WTC11 (cell line): ENCODE measurements around the gene METRNL. TPM values are rescaled to one million over a fixed set of nuclear protein-coding genes. Genes with fewer than 3 reads are reported as not detected.

Experiments
- ATAC-seq: fragments of 200-7000 bp; cut with Tn5 transposase; 2 replicates; pipeline ENCODE4 v1.10.0; 2021; ENCODE audit warnings: mild to moderate bottlenecking, moderate library complexity
- CTCF ChIA-PET: fragments of 300-600 bp; sonication (Branson Sonifier 250); formaldehyde crosslinking; loops from one replicate; lab custom pipeline; 2021; ENCODE audit warnings: antibody characterized with exemption; lab: Charles Lee
- POLR2A ChIA-PET: fragments of 350-600 bp; sonication (Branson Sonifier 250); formaldehyde crosslinking; loops from one replicate; lab custom pipeline; 2021; ENCODE audit warnings: antibody characterized with exemption; lab: Charles Lee
- DNase-seq: peaks from one replicate; pipeline ENCODE4 v3.0.0; 2021; ENCODE audit warnings: low spot score
- H3K27ac Mint-ChIP-seq: 2 replicates; pipeline ENCODE4 v1.8.0; 2021; ENCODE audit warnings: mixed read lengths
- H3K27me3 Mint-ChIP-seq: 2 replicates; pipeline ENCODE4 v1.8.0; 2021; ENCODE audit warnings: low read depth, mild to moderate bottlenecking, moderate library complexity, mixed read lengths
- H3K36me3 Mint-ChIP-seq: 2 replicates; pipeline ENCODE4 v1.8.0; 2021; ENCODE audit warnings: mixed read lengths
- H3K4me1 Mint-ChIP-seq: 2 replicates; pipeline ENCODE4 v1.8.0; 2022; ENCODE audit warnings: mixed read lengths
- H3K4me3 Mint-ChIP-seq: 2 replicates; pipeline ENCODE4 v1.8.0; 2021; ENCODE audit warnings: mild to moderate bottlenecking, moderate library complexity, mixed read lengths
- H3K9me3 Mint-ChIP-seq: 2 replicates; pipeline ENCODE4 v1.8.0; 2021; ENCODE audit warnings: mixed read lengths
- ATF2 ChIP-seq: sonication (generic); formaldehyde crosslinking; IDR thresholded peaks from 2 replicates; pipeline ENCODE4 v1.8.1; 2022; ENCODE audit warnings: low read depth, missing genetic modification reagents, borderline replicate concordance
- CREB1 ChIP-seq: sonication (generic); formaldehyde crosslinking; IDR thresholded peaks from 2 replicates; pipeline ENCODE4 v1.8.0; 2023; ENCODE audit warnings: mild to moderate bottlenecking, missing genetic modification reagents
- CREM ChIP-seq: sonication (generic); formaldehyde crosslinking; IDR thresholded peaks from 2 replicates; pipeline ENCODE4 v1.8.1; 2022; ENCODE audit warnings: mild to moderate bottlenecking, missing genetic modification reagents, moderate library complexity
- E2F1 ChIP-seq: sonication (generic); formaldehyde crosslinking; IDR thresholded peaks from 2 replicates; pipeline ENCODE4 v1.8.0; 2022; ENCODE audit warnings: mild to moderate bottlenecking, missing genetic modification reagents
- E2F5 ChIP-seq: sonication (generic); formaldehyde crosslinking; IDR thresholded peaks from 2 replicates; pipeline ENCODE4 v1.8.1; 2022; ENCODE audit warnings: mild to moderate bottlenecking, moderate library complexity, missing genetic modification reagents
- ERG ChIP-seq: fragments of 250-450 bp; sonication (Bioruptor Pico); IDR thresholded peaks from 2 replicates; pipeline ENCODE4 v1.8.0; 2021; ENCODE audit warnings: mild to moderate bottlenecking
- FOXK1 ChIP-seq: sonication (generic); formaldehyde crosslinking; IDR thresholded peaks from 2 replicates; pipeline ENCODE4 v1.8.0; 2022; ENCODE audit warnings: mild to moderate bottlenecking, moderate library complexity, missing genetic modification reagents
- FOXP1 ChIP-seq: sonication (generic); formaldehyde crosslinking; IDR thresholded peaks from 2 replicates; pipeline ENCODE4 v1.8.0; 2022; ENCODE audit warnings: missing genetic modification reagents, mild to moderate bottlenecking, moderate library complexity, borderline replicate concordance
- GABPB1 ChIP-seq: sonication (generic); formaldehyde crosslinking; IDR thresholded peaks from 2 replicates; pipeline ENCODE4 v1.8.1; 2023; ENCODE audit warnings: mild to moderate bottlenecking, missing genetic modification reagents
- IRF1 ChIP-seq: sonication (generic); formaldehyde crosslinking; IDR thresholded peaks from 2 replicates; pipeline ENCODE4 v1.8.0; 2023; ENCODE audit warnings: missing genetic modification reagents
- JUN ChIP-seq: sonication (generic); formaldehyde crosslinking; IDR thresholded peaks from 2 replicates; pipeline ENCODE4 v1.8.0; 2023; ENCODE audit warnings: mild to moderate bottlenecking, missing genetic modification reagents
- MYBL2 ChIP-seq: sonication (generic); formaldehyde crosslinking; IDR thresholded peaks from 2 replicates; pipeline ENCODE4 v1.8.1; 2023; ENCODE audit warnings: mild to moderate bottlenecking, moderate library complexity, missing genetic modification reagents
- NR1H2 ChIP-seq: sonication (generic); formaldehyde crosslinking; IDR thresholded peaks from 2 replicates; pipeline ENCODE4 v1.9.0; 2021; ENCODE audit warnings: mild to moderate bottlenecking, moderate library complexity, missing genetic modification reagents
- RORB ChIP-seq: fragments of 250-450 bp; sonication (Bioruptor Pico); IDR thresholded peaks from 2 replicates; pipeline ENCODE4 v1.9.0; 2021; ENCODE audit warnings: mild to moderate bottlenecking
- SOX15 ChIP-seq: fragments of 250-450 bp; sonication (Bioruptor Pico); IDR thresholded peaks from 2 replicates; pipeline ENCODE4 v1.9.0; 2021; ENCODE audit warnings: mild to moderate bottlenecking
- TEAD1 ChIP-seq: sonication (generic); formaldehyde crosslinking; IDR thresholded peaks from 2 replicates; pipeline ENCODE4 v1.8.0; 2022; ENCODE audit warnings: mild to moderate bottlenecking, missing genetic modification reagents
- TEAD4 ChIP-seq: sonication (generic); formaldehyde crosslinking; IDR thresholded peaks from 2 replicates; pipeline ENCODE4 v1.8.0; 2022; ENCODE audit warnings: mild to moderate bottlenecking, missing genetic modification reagents
- TP53 ChIP-seq: sonication (generic); formaldehyde crosslinking; IDR thresholded peaks from 2 replicates; pipeline ENCODE4 v1.8.1; 2023; ENCODE audit warnings: mild to moderate bottlenecking, missing genetic modification reagents
- ZMAT4 ChIP-seq: fragments of 250-450 bp; sonication (Bioruptor Pico); IDR thresholded peaks from 2 replicates; pipeline ENCODE4 v1.9.0; 2021; ENCODE audit warnings: mild to moderate bottlenecking
- ZNF138 ChIP-seq: sonication (generic); formaldehyde crosslinking; conservative IDR thresholded peaks from 2 replicates; pipeline ENCODE4 v1.8.1; 2022; ENCODE audit warnings: mild to moderate bottlenecking, moderate library complexity, missing genetic modification reagents
- ZNF263 ChIP-seq: sonication (generic); formaldehyde crosslinking; IDR thresholded peaks from 2 replicates; pipeline ENCODE4 v1.8.1; 2022; ENCODE audit warnings: low read depth, mild to moderate bottlenecking, moderate library complexity, missing genetic modification reagents
- ZNF317 ChIP-seq: sonication (generic); formaldehyde crosslinking; IDR thresholded peaks from 2 replicates; pipeline ENCODE4 v1.8.1; 2023; ENCODE audit warnings: low read depth, mild to moderate bottlenecking, moderate library complexity, missing genetic modification reagents, borderline replicate concordance
- ZNF416 ChIP-seq: fragments of 250-450 bp; sonication (Bioruptor Pico); IDR thresholded peaks from 2 replicates; pipeline ENCODE4 v1.9.0; 2021; ENCODE audit warnings: mild to moderate bottlenecking, inconsistent platforms
- ZNF512 ChIP-seq: sonication (generic); formaldehyde crosslinking; IDR thresholded peaks from 2 replicates; pipeline ENCODE4 v1.8.1; 2022; ENCODE audit warnings: missing genetic modification reagents, borderline replicate concordance
- ZNF671 ChIP-seq: fragments of 250-450 bp; sonication (Bioruptor Pico); IDR thresholded peaks from 2 replicates; pipeline ENCODE4 v1.8.0; 2021; ENCODE audit warnings: mild to moderate bottlenecking
- total RNA-seq: library from RNA; stranded (reverse); gene quantifications from 3 replicates; pipeline ENCODE4 v1.2.3, GENCODE V29; 2021

METRNL gene
- total RNA-seq, 1 experiment from 2014 or later = 27.7 TPM

- no peak overlapping the region for H3K4me3 Mint-ChIP-seq
- H3K27me3 Mint-ChIP-seq = peaks cover 10% of the 10 kb centered on the region
- H3K9me3 Mint-ChIP-seq = no peaks in the 10 kb centered on the region
- no peaks in the 10 kb centered on the region; the same call in 1 of the 2 replicates for H3K36me3 Mint-ChIP-seq
- ChIA-PET POLR2A (no interaction called here), CTCF (no interaction called here)
- TF ChIP-seq FOXP1 (no peak), TEAD4 (CRISPR knock-in tag) (no peak), CREB1 (CRISPR knock-in tag) (no peak), ZNF512 (CRISPR knock-in tag) (no peak), ZNF317 (CRISPR knock-in tag) (no peak), TP53 (no peak), ZNF416 (no peak), MYBL2 (no peak), CREM (CRISPR knock-in tag) (no peak), ATF2 (CRISPR knock-in tag) (no peak), E2F5 (no peak), FOXK1 (CRISPR knock-in tag) (no peak), TEAD1 (no peak), ZNF671 (CRISPR knock-in tag) (no peak), NR1H2 (CRISPR knock-in tag) (no peak), ZNF263 (no peak), ZMAT4 (CRISPR knock-in tag) (no peak), SOX15 (no peak)
- DNase-seq = no peak
- no peak overlapping the region for H3K27ac Mint-ChIP-seq
- no peak for ATAC-seq
- peaks cover 10% of the 10 kb centered on the region for H3K4me1 Mint-ChIP-seq
These were observed 46.3 kb downstream of the METRNL start for GRCh38 chr17:83125515-83126274.

GRCh38 chr17:83126275-83126811 lies 46.9 kb downstream of the METRNL start:
- TF ChIP-seq ERG (no peak), IRF1 (no peak), GABPB1 (CRISPR knock-in tag) (peak; percentile 68; the same call in 1 of the 2 replicates), ZNF138 (CRISPR knock-in tag) (no peak), E2F1 (CRISPR knock-in tag) (no peak), CREM (CRISPR knock-in tag) (no peak), RORB (CRISPR knock-in tag) (no peak), JUN (no peak)

More at GRCh38 chr17:83126275-83126811, 46.9 kb downstream of the METRNL start:
- Mint-ChIP-seq H3K4me1 (peaks cover 10% of the 10 kb centered on the region), H3K9me3 (no peaks in the 10 kb centered on the region), H3K4me3 (no peak overlapping the region), H3K36me3 (no peaks in the 10 kb centered on the region; the same call in 1 of the 2 replicates), H3K27ac (no peak overlapping the region), H3K27me3 (peaks cover 9% of the 10 kb centered on the region)
- ChIA-PET CTCF (no interaction called here), POLR2A (no interaction called here)
- DNase-seq = no peak
- no peak for ATAC-seq
